ENCODE results near the gene EMSY.

- TF ChIP-seq SUZ12 (IDR thresholded peaks at IDR 0.05; ENCODE audit: extremely low read depth, insufficient read depth, insufficient read length) (no peak), YY1 (IDR thresholded peaks at IDR 0.05; ENCODE audit: insufficient read depth, insufficient read length) (no peak), ZNF274 (IDR thresholded peaks at IDR 0.05; ENCODE audit: low read depth, low read length) (no peak)
These were observed 122.4 kb downstream of the EMSY start for GRCh38 chr11:76567261-76567660.

All from NT2/D1 (cell line).